GM21390 (cell line): ENCODE results near the gene TTYH3.
"Not testable (repeated sequence)": the region's sequence is repeated elsewhere in the genome, so short reads cannot be mapped to it uniquely, and the experiment has no call there.

Experiments
- ATAC-seq: cut with Tn5 transposase; IDR thresholded peaks from one replicate; pipeline ENCODE4 v1.9.1; 2021; ENCODE audit not compliant: unreplicated experiment

The TTYH3 gene

DNA sequence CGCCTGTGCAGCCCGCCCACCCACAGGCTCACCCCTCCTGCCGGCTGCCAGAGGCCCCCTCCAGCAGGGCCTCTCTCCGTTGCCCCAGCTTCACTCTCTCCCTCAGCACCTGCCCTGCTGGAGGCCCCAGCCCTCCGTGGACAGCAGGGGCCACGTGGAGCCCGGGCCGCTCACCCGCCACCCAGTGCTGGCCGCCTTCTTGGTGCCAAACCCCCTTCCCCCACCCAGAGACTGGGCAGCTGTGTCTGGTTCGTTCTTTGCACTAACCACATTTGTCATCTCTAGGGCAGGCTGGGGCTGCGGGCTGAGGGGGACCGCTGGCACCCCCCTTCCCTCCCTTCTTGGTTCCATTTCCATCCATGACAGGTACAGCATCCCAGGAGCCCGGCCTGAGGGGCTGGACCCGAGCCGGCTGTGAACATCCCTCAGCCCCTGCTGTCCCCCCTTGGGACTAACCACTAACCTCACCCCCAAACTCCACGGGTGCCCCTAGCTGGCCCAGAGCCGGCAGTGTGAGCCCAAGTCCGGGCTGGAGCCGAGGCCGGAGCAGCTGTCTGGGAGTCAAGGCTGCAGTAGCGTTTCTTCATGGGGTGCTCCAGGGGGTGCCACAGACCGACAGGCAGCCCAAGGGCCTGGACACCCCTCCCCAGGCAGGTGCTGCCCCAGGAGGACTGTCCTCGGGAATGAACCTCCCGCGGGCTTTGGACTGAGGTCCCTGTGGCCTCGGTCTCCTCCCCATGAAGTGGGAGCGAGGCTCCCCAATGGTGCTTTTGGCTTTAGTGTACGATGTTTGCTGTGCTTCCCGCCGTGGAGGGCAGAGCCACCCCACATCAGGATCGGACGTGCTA is 30.7 kb downstream of the TTYH3 start:
- ATAC-seq = no peak

GRCh38 chr7:2663121-2663886 is 31.5 kb downstream of the TTYH3 start:
- no peak for ATAC-seq

GRCh38 chr7:2663960-2664359 is 32.2 kb downstream of the TTYH3 start:
- no peak for ATAC-seq

DNA sequence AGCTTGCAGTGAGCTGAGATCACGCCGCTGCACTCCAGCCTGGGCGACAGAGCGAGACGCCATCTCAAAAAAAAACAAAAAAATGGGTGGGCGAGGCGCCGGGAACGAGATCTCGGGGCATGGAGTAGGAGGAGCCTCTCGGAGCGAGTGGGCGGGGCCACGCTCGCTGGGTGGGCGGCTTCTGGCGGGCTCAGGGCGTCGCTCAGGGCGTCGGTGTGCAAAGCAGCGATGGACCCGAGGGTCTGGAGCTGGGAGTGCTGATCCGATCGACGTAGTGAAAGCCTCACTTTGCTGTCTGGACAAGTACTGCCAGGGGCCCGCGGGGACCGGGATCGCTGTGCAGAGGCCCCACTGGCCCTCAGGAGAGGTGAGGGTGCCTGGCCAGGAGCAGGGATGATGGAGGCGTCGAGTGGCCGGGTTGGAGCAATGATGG is 33.6 kb downstream of the TTYH3 start:
- no peak for ATAC-seq

DNA sequence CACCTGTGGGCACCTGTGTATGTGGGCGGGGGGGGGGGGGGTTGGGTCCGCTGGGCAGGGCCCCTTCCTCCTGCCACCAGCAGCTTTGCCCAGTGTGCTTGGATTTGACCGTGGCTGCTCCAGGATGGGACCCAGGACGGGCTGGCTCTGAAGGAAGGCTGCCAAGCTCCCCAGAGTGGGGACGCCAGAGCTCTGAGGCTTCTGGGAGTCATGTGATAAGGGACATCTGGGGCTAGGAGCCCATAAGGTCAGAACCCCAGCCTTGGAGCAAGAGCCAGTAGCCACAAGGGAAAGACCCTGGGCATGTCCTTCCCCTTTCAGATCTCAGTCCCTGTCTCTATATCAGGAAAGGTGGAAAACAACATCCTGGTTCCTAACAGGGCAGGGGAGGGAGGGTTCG is 34.4 kb downstream of the TTYH3 start:
- no peak for ATAC-seq

- no peak for ATAC-seq
Observed at GRCh38 chr7:2666588-2667250, 34.9 kb downstream of the TTYH3 start.

DNA sequence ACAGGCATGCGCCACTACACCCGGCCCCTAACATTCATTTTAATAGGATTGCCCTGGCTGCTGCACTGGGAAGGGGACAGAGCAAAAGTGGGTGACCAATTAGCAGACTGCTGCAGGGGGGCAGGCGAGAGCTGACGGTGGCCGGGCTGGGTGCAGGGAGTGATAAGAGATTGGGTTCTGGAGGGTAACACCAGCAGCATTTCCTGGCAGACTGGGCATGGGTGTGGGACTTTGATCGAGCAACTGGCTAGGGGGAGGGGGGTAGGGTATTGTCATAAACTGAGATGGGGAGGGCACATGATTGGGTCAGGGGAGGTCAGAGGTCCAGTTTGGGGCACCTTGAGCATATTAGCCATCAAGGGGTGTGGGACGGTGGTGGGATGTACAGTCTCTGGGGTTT is 36.1 kb downstream of the TTYH3 start:
- no peak for ATAC-seq

GRCh38 chr7:2668401-2668800 is 36.6 kb downstream of the TTYH3 start:
- no peak for ATAC-seq

- no peak for ATAC-seq
Observed at GRCh38 chr7:2670171-2670570, 38.4 kb downstream of the TTYH3 start.

DNA sequence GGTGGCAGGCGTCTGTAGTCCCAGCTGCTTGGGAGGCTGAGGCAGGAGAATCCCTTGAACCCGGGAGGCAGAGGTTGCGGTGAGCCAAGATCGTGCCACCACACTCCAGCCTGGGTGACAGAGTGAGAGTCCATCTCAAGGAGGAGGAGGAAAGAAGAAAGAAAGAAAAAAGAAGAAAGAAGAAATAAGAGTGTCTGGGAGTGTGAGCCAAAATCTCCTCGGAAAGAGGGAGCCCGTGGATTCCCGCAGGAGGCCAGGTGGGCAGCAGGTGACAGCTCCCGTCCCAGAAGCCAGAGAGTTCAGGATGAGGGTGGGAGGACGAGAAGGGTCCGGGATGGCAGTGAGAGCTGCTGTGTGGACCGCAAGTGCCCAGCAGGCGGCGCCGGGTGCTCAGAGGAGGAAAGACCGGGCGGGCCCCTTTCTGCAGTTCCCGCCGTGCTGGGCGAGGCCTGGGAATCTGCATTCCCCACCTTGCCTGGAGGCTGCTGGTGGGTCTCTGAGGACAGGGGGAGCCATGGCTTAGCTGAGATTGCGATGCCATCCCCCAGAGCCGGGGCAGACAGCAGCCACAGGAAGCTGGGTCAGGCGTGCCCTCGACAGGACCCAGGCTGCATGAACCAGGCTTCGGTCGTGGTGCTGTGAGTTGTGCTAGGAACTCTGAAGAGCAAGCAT is 39.1 kb downstream of the TTYH3 start:
- peak; percentile 67 for ATAC-seq

GRCh38 chr7:2673214-2673613 is 41.4 kb downstream of the TTYH3 start:
- not testable (repeated sequence) for ATAC-seq

GRCh38 chr7:2673934-2674333 is 42.1 kb downstream of the TTYH3 start:
- ATAC-seq = no peak

DNA sequence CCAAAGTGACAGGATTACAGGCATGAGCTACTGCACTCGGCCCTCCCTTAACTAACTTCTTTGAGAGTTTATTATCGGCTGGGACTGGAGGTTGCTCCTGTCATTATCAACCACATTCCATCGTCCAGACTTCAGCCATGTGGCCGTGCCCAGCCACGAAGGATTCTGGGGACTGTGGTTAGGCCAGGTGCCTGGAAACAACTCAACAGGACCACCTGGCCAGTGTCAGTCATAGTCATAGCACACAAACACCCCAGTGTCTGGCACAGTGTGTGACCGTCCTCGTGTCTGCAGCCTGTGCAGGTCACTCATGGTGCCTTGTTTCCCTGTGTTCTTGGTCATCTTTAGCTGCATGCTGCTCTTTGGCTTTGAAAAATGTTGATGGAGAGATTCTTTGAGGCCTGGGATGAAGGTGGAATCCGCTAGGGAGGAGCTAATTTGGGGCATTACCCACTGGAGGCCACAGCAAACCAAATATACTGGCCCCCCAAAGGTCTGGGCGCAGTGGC is 43.5 kb downstream of the TTYH3 start:
- no peak for ATAC-seq

DNA sequence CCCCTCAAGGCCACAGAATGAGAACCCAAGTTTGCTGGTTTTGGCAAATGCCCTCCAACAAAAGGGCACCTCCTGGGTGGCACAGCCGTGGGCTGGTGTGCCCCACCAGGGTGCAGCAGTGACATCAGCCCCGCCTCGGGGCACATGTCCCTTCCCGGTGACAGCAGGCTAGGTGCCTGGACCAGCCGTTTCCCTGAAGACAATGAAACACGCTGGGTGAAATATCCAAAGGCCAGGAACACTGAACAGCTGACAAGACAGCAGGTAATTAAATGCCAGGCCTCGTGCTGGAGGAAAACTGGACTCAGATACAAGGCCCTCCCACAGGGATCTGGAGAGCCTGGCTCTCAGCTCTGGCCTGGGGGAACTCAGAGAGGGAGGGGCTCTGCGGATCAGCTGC is 44.8 kb downstream of the TTYH3 start:
- not testable (repeated sequence) for ATAC-seq

GRCh38 chr7:2678454-2678853 is 46.7 kb downstream of the TTYH3 start:
- not testable (repeated sequence) for ATAC-seq

GRCh38 chr7:2679135-2680127 is 47.6 kb downstream of the TTYH3 start:
- not testable (repeated sequence) for ATAC-seq

GRCh38 chr7:2680256-2680655 is 48.5 kb downstream of the TTYH3 start:
- ATAC-seq = no peak

DNA sequence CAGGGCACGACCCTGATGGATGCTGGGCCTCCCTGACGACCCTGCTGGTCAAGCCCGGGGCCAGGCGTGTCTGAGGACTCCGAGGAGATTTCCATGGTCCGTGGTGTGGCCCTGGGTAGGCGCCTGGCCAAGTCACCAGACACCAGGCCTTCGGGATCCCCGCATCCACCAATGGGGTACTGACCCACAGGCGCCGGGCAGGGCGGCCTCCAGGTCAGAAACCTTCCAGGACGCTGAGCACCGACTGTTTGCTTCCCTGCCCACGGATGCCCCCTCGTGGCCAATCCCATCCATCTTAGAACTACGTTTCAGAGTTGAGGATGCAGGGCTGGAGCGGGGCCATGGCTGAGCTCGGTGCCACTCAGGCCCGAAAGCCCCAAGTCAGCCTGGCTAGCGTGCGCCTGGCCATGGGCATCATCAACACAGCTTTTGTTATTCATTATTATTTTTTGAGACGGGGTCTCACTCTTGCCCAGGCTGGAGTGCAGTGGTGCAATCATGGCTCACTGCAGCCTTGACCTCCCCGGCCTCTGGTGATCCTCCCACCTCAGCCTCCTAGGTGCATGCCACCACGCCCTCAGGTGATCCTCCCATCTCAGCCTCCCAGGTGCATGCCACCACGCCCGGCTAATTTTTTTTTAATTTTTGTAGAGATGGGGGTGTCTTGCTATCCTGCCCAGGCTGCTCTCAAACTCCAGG is 49.2 kb downstream of the TTYH3 start:
- no peak for ATAC-seq
